ENCODE measurements around the gene MICALL2.

MICALL2 gene

GRCh38 chr7:1450987-1451386 lies 8.3 kb downstream of the MICALL2 start:
- in situ Hi-C loops (cut with HindIII; ENCODE audit: low sequenced_read_pairs), result no loop called here
- H3K4me3 ChIP-seq (ENCODE audit: low read depth, low read length), result no peak overlapping the region
- DNase-seq (ENCODE audit: low read depth), result no peak
- no peak for TF ChIP-seq CTCF (IDR thresholded peaks at IDR 0.05; ENCODE audit: low read depth, low read length, missing control alignments)

GRCh38 chr7:1450431-1450830 lies 8.8 kb downstream of the MICALL2 start:
- in situ Hi-C loops (cut with HindIII; ENCODE audit: low sequenced_read_pairs), result no loop called here
- TF ChIP-seq CTCF (IDR thresholded peaks at IDR 0.05; ENCODE audit: low read depth, low read length, missing control alignments), result no peak
- H3K4me3 ChIP-seq (ENCODE audit: low read depth, low read length), result no peak overlapping the region
- no peak for DNase-seq (ENCODE audit: low read depth)

- no peak overlapping the region for H3K4me3 ChIP-seq (ENCODE audit: low read depth, low read length)
- no peak for DNase-seq (ENCODE audit: low read depth)
- in situ Hi-C loops (cut with HindIII; ENCODE audit: low sequenced_read_pairs), result no loop called here
- no peak for TF ChIP-seq CTCF (IDR thresholded peaks at IDR 0.05; ENCODE audit: low read depth, low read length, missing control alignments)
Observed at GRCh38 chr7:1449951-1450350, 9.3 kb downstream of the MICALL2 start.

GRCh38 chr7:1449501-1449900 lies 9.8 kb downstream of the MICALL2 start:
- no peak overlapping the region for H3K4me3 ChIP-seq (ENCODE audit: low read depth, low read length)
- DNase-seq (ENCODE audit: low read depth), result no peak
- no peak for TF ChIP-seq CTCF (IDR thresholded peaks at IDR 0.05; ENCODE audit: low read depth, low read length, missing control alignments)
- in situ Hi-C loops (cut with HindIII; ENCODE audit: low sequenced_read_pairs), result no loop called here

- in situ Hi-C loops (cut with HindIII; ENCODE audit: low sequenced_read_pairs), result no loop called here
- no peak for TF ChIP-seq CTCF (IDR thresholded peaks at IDR 0.05; ENCODE audit: low read depth, low read length, missing control alignments)
- DNase-seq (ENCODE audit: low read depth), result no peak
- no peak overlapping the region for H3K4me3 ChIP-seq (ENCODE audit: low read depth, low read length)
Observed at GRCh38 chr7:1448958-1449357, 10.3 kb downstream of the MICALL2 start.

- DNase-seq (ENCODE audit: low read depth), result no peak
- H3K4me3 ChIP-seq (ENCODE audit: low read depth, low read length), result no peak overlapping the region
- no peak for TF ChIP-seq CTCF (IDR thresholded peaks at IDR 0.05; ENCODE audit: low read depth, low read length, missing control alignments)
- in situ Hi-C loops (cut with HindIII; ENCODE audit: low sequenced_read_pairs), result no loop called here
Observed at GRCh38 chr7:1447551-1448244, 11.6 kb downstream of the MICALL2 start.

All from astrocyte of the cerebellum (primary cell).